HEK293 (cell line): Measurements from ENCODE around the gene SORCS3.

Experiments used
- CTCF ChIA-PET: fragments of 350-600 bp; formaldehyde crosslinking; extraction: SDS; loops from one replicate; lab custom pipeline; 2021; ENCODE audit warnings: antibody characterized with exemption; lab: Yijun Ruan, JAX
- POLR2A ChIA-PET: fragments of 300-600 bp; formaldehyde crosslinking; extraction: SDS; loops from one replicate; lab custom pipeline; 2020; ENCODE audit warnings: antibody characterized with exemption, inconsistent platforms; lab: Yijun Ruan, JAX
- H3K27ac ChIP-seq: fragments of 200-500 bp; sonication (Bioruptor generic); 2 replicates; pipeline ENCODE4 v1.5.1; 2014; ENCODE audit warnings: low read depth, low read length, control low read depth, inconsistent platforms; ENCODE audit errors: extremely low read depth
- H3K36me3 ChIP-seq, 2 experiments: fragments of 200-500 bp in 1 of 2; sonication (Bioruptor generic) in 1 of 2; 1 replicate in 1 of 2; 2 replicates in 1 of 2; pipeline ENCODE4 v1.5.1; 2014 to 2017; ENCODE audit warnings: inconsistent platforms in 2 of 2, low read length in 2 of 2; ENCODE audit not compliant: control insufficient read depth in 2 of 2, insufficient read depth in 1 of 2
- H3K4me1 ChIP-seq: fragments of 200-500 bp; sonication (Bioruptor generic); 2 replicates; pipeline ENCODE4 v1.5.1; 2014; ENCODE audit warnings: mild to moderate bottlenecking, low read length, inconsistent platforms; ENCODE audit not compliant: control insufficient read depth, insufficient read depth
- H3K4me3 ChIP-seq: 2 replicates; pipeline ENCODE4 v1.5.1; 2011; ENCODE audit warnings: low read depth, mild to moderate bottlenecking, control low read depth, low read length, moderate library complexity
- H3K9me3 ChIP-seq: fragments of 200-500 bp; sonication (Bioruptor generic); 2 replicates; pipeline ENCODE4 v1.5.1; 2014; ENCODE audit warnings: low read depth, low read length, inconsistent platforms; ENCODE audit not compliant: control insufficient read depth, insufficient read depth
- BCL11B ChIP-seq: fragments of 450-650 bp; formaldehyde crosslinking; IDR thresholded peaks from 2 replicates; pipeline ENCODE4 v1.5.1; 2016; ENCODE audit warnings: low read depth, missing biosample characterization, missing genetic modification characterization
- EGR2 ChIP-seq: fragments of 450-650 bp; formaldehyde crosslinking; IDR thresholded peaks from 2 replicates; pipeline ENCODE4 v1.5.1; 2016; ENCODE audit warnings: low read depth, missing biosample characterization, missing genetic modification characterization
- PBX3 ChIP-seq: sonication (generic); formaldehyde crosslinking; IDR thresholded peaks from 2 replicates; pipeline ENCODE4 v1.8.1; 2022; ENCODE audit warnings: mild to moderate bottlenecking, moderate library complexity, missing genetic modification reagents
- PRDM10 ChIP-seq: fragments of 450-650 bp; formaldehyde crosslinking; IDR thresholded peaks from 2 replicates; pipeline ENCODE4 v1.5.1; 2016; ENCODE audit warnings: missing biosample characterization, missing genetic modification characterization
- PRDM4 ChIP-seq: fragments of 450-650 bp; formaldehyde crosslinking; IDR thresholded peaks from 2 replicates; pipeline ENCODE4 v1.5.1; 2017; ENCODE audit warnings: missing biosample characterization, missing genetic modification characterization
- SP2 ChIP-seq: fragments of 450-650 bp; formaldehyde crosslinking; IDR thresholded peaks from 2 replicates; pipeline ENCODE4 v1.5.1; 2016; ENCODE audit warnings: missing biosample characterization, missing genetic modification characterization
- WT1 ChIP-seq: fragments of 450-650 bp; formaldehyde crosslinking; IDR thresholded peaks from 2 replicates; pipeline ENCODE4 v1.5.1; 2016; ENCODE audit warnings: missing biosample characterization, missing genetic modification characterization
- YY2 ChIP-seq: fragments of 450-650 bp; formaldehyde crosslinking; IDR thresholded peaks from 2 replicates; pipeline ENCODE4 v1.5.1; 2016; ENCODE audit warnings: missing biosample characterization, missing genetic modification characterization
- ZBTB21 ChIP-seq: fragments of 450-650 bp; formaldehyde crosslinking; IDR thresholded peaks from 2 replicates; pipeline ENCODE4 v1.5.1; 2017; ENCODE audit warnings: missing biosample characterization, missing genetic modification characterization
- ZNF10 ChIP-seq: fragments of 450-650 bp; formaldehyde crosslinking; IDR thresholded peaks from 2 replicates; pipeline ENCODE4 v1.5.1; 2017; ENCODE audit warnings: missing biosample characterization, missing genetic modification characterization
- ZNF184 ChIP-seq: fragments of 450-650 bp; IDR thresholded peaks from 2 replicates; pipeline ENCODE4 v1.5.1; 2018; ENCODE audit warnings: missing biosample characterization, mild to moderate bottlenecking, missing genetic modification characterization
- ZNF239 ChIP-seq: fragments of 450-650 bp; formaldehyde crosslinking; IDR thresholded peaks from 2 replicates; pipeline ENCODE4 v1.5.1; 2016; ENCODE audit warnings: missing biosample characterization, missing genetic modification characterization
- ZNF335 ChIP-seq: fragments of 450-650 bp; formaldehyde crosslinking; conservative IDR thresholded peaks from 2 replicates; pipeline ENCODE4 v1.5.1; 2016; ENCODE audit warnings: missing biosample characterization, missing genetic modification characterization
- ZNF433 ChIP-seq: fragments of 450-650 bp; formaldehyde crosslinking; IDR thresholded peaks from 2 replicates; pipeline ENCODE4 v1.5.1; 2016; ENCODE audit warnings: missing biosample characterization, missing genetic modification characterization, low read depth
- ZNF623 ChIP-seq: fragments of 450-650 bp; formaldehyde crosslinking; IDR thresholded peaks from 2 replicates; pipeline ENCODE4 v1.5.1; 2016; ENCODE audit warnings: missing biosample characterization, missing genetic modification characterization
- ZNF626 ChIP-seq: fragments of 450-650 bp; sonication (Bioruptor Pico); formaldehyde crosslinking; IDR thresholded peaks from 2 replicates; pipeline ENCODE4 v1.5.1; 2018; ENCODE audit warnings: missing biosample characterization, missing genetic modification characterization, inconsistent platforms
- ZNF629 ChIP-seq: fragments of 450-650 bp; formaldehyde crosslinking; IDR thresholded peaks from 2 replicates; pipeline ENCODE4 v1.5.1; 2017; ENCODE audit warnings: missing biosample characterization, missing genetic modification characterization
- ZNF670 ChIP-seq: fragments of 450-650 bp; formaldehyde crosslinking; IDR thresholded peaks from 2 replicates; pipeline ENCODE4 v1.5.1; 2016; ENCODE audit warnings: missing biosample characterization, missing genetic modification characterization, low read depth
- ZNF677 ChIP-seq: fragments of 450-650 bp; IDR thresholded peaks from 2 replicates; pipeline ENCODE4 v1.5.0; 2018; ENCODE audit warnings: missing biosample characterization, mild to moderate bottlenecking, missing genetic modification characterization, moderate library complexity
- ZSCAN23 ChIP-seq: fragments of 450-650 bp; formaldehyde crosslinking; IDR thresholded peaks from 2 replicates; pipeline ENCODE4 v1.5.1; 2016; ENCODE audit warnings: missing biosample characterization, missing genetic modification characterization
- ZSCAN5A ChIP-seq: fragments of 450-650 bp; formaldehyde crosslinking; IDR thresholded peaks from 2 replicates; pipeline ENCODE4 v1.5.1; 2016; ENCODE audit warnings: missing biosample characterization, missing genetic modification characterization

Gene SORCS3

GRCh38 chr10:104925232-104925851, 284.3 kb downstream of the SORCS3 start:
- Histone ChIP-seq H3K9me3 (no peaks in the 10 kb centered on the region), H3K36me3 (no peaks in the 10 kb centered on the region), H3K27ac (no peak overlapping the region), H3K4me1 (no peaks in the 10 kb centered on the region), H3K4me3 (no peak overlapping the region)
- POLR2A ChIA-PET, result no interaction called here
- CTCF ChIA-PET, result interaction anchor here (0.6 to 2.6 kb wide), 8 partner anchors 14 to 296 kb away, joined by 3 to 8 read pairs (median 4); no protein-coding TSS in a partner anchor
- TF ChIP-seq ZNF623 (tag by site-specific recombination) (no peak), WT1 (tag by site-specific recombination) (no peak), ZNF239 (tag by site-specific recombination) (no peak), ZNF670 (tag by site-specific recombination) (no peak), YY2 (tag by site-specific recombination) (no peak)

GRCh38 chr10:104928734-104929133, 287.6 kb downstream of the SORCS3 start:
- no peaks in the 10 kb centered on the region for H3K9me3 ChIP-seq
- H3K36me3 ChIP-seq, result no peaks in the 10 kb centered on the region
- no peaks in the 10 kb centered on the region for H3K4me1 ChIP-seq
- ChIA-PET CTCF (no interaction called here), POLR2A (no interaction called here)
- no peak overlapping the region for H3K4me3 ChIP-seq
- H3K27ac ChIP-seq, result no peak overlapping the region
- TF ChIP-seq PBX3, result no peak
- TF ChIP-seq ZNF433 (tag by site-specific recombination), result no peak
- no peak for TF ChIP-seq ZNF184
- no peak for TF ChIP-seq ZNF626 (tag by site-specific recombination)
- TF ChIP-seq ZSCAN5A (tag by site-specific recombination), result no peak

GRCh38 chr10:104931612-104932134, 290.6 kb downstream of the SORCS3 start:
- no peaks in the 10 kb centered on the region for H3K36me3 ChIP-seq
- ChIA-PET POLR2A (interaction anchor here (0.6 kb wide), 1 partner anchor 138 kb away, joined by 3 read pairs; no protein-coding TSS in a partner anchor), CTCF (no interaction called here)
- no peak overlapping the region for H3K27ac ChIP-seq
- no peaks in the 10 kb centered on the region for H3K4me1 ChIP-seq
- no peak overlapping the region for H3K4me3 ChIP-seq
- no peaks in the 10 kb centered on the region for H3K9me3 ChIP-seq
- TF ChIP-seq PRDM4 (tag by site-specific recombination) (no peak), EGR2 (no peak), ZBTB21 (tag by site-specific recombination) (no peak), ZNF10 (tag by site-specific recombination) (no peak), ZSCAN23 (tag by site-specific recombination) (no peak), ZNF629 (tag by site-specific recombination) (no peak), BCL11B (tag by site-specific recombination) (no peak), PRDM10 (tag by site-specific recombination) (no peak), ZNF677 (tag by site-specific recombination) (no peak), ZNF335 (tag by site-specific recombination) (no peak), SP2 (tag by site-specific recombination) (no peak)
